GM12878 (cell line): ENCODE measurements around the gene CPNE5.

Experiments used
- BMI1 ChIP-seq: fragments of 450-650 bp; IDR thresholded peaks from 2 replicates; pipeline ENCODE4 v1.6.1; 2016; ENCODE audit warnings: mild to moderate bottlenecking, moderate library complexity, borderline replicate concordance
- EZH2 ChIP-seq: IDR thresholded peaks from 2 replicates; pipeline ENCODE4 v1.6.1; 2012; ENCODE audit warnings: low read depth, mild to moderate bottlenecking, control low read depth, inconsistent platforms, low read length, borderline replicate concordance; ENCODE audit not compliant: control insufficient read depth
- LARP7 ChIP-seq: fragments of 450-650 bp; IDR thresholded peaks from 2 replicates; pipeline ENCODE4 v1.6.1; 2017; ENCODE audit warnings: mild to moderate bottlenecking
- POLR2A ChIP-seq: IDR thresholded peaks from 2 replicates; pipeline ENCODE4 v1.6.1; 2011; ENCODE audit warnings: low read depth, mild to moderate bottlenecking, low read length
- SP1 ChIP-seq: IDR thresholded peaks from one replicate; pipeline ENCODE4 v1.6.1; 2011; ENCODE audit warnings: low read depth, low read length
- TF ChIP-seq, protein P1 (sequence below), 3 experiments: IDR thresholded peaks in 2 of 3; conservative IDR thresholded peaks in 1 of 3; 2 replicates each; pipeline ENCODE4 v1.5.1; 2011; ENCODE audit warnings: low read depth in 3 of 3, low read length in 3 of 3, mild to moderate bottlenecking in 3 of 3, control low read depth in 2 of 3, moderate library complexity in 2 of 3, inconsistent platforms in 1 of 3, mixed read lengths in 1 of 3; ENCODE audit not compliant: control insufficient read depth in 2 of 3, insufficient read depth in 1 of 3; ENCODE audit errors: extremely low read depth in 1 of 3
- TF ChIP-seq, protein P2 (sequence below): IDR thresholded peaks from 2 replicates; pipeline ENCODE4 v1.6.1; 2011; ENCODE audit warnings: low read depth, low read length, improper control_type of control experiment, borderline replicate concordance
- TF ChIP-seq, protein P3 (sequence below): IDR thresholded peaks from 2 replicates; pipeline ENCODE4 v1.6.1; 2012; ENCODE audit warnings: low read length, inconsistent platforms
- TF ChIP-seq, protein P4 (sequence below): IDR thresholded peaks from 2 replicates; pipeline ENCODE4 v1.6.1; 2012; ENCODE audit warnings: low read depth, low read length, improper control_type of control experiment

DNA sequence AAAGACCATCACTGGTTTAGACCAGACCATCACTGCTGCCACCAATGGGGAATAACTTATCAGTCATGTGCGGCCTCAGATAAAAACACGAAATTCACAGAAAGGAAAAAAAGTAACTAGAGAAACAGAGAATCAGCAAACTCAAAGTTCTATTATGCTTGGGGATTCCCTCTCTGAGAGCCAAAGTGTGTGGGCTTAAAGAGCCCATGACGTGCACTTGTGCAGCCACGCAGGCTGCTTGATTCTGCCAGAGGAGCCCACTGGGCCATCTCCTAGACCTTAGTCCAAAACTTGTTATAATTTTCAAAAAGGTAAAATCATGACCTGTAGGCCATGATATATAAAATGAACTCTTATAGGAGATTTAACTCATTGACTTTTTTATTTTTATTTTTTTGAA, 126.4 kb downstream of the CPNE5 start:
- TF ChIP-seq, protein P1, sequence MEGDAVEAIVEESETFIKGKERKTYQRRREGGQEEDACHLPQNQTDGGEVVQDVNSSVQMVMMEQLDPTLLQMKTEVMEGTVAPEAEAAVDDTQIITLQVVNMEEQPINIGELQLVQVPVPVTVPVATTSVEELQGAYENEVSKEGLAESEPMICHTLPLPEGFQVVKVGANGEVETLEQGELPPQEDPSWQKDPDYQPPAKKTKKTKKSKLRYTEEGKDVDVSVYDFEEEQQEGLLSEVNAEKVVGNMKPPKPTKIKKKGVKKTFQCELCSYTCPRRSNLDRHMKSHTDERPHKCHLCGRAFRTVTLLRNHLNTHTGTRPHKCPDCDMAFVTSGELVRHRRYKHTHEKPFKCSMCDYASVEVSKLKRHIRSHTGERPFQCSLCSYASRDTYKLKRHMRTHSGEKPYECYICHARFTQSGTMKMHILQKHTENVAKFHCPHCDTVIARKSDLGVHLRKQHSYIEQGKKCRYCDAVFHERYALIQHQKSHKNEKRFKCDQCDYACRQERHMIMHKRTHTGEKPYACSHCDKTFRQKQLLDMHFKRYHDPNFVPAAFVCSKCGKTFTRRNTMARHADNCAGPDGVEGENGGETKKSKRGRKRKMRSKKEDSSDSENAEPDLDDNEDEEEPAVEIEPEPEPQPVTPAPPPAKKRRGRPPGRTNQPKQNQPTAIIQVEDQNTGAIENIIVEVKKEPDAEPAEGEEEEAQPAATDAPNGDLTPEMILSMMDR (IDR thresholded peaks at IDR 0.05 in 2 of 3, conservative IDR thresholded peaks at IDR 0.05 in 1 of 3; ENCODE audit: control insufficient read depth in 2 of 3, extremely low read depth in 1 of 3, insufficient read depth in 1 of 3, low read depth in 3 of 3, low read length in 3 of 3): no peak
- TF ChIP-seq POLR2A (no peak), LARP7 (no peak), EZH2 (no peak), BMI1 (no peak), SP1 (no peak)
- TF ChIP-seq, protein P2, sequence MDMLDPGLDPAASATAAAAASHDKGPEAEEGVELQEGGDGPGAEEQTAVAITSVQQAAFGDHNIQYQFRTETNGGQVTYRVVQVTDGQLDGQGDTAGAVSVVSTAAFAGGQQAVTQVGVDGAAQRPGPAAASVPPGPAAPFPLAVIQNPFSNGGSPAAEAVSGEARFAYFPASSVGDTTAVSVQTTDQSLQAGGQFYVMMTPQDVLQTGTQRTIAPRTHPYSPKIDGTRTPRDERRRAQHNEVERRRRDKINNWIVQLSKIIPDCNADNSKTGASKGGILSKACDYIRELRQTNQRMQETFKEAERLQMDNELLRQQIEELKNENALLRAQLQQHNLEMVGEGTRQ: no peak
- TF ChIP-seq, protein P3, sequence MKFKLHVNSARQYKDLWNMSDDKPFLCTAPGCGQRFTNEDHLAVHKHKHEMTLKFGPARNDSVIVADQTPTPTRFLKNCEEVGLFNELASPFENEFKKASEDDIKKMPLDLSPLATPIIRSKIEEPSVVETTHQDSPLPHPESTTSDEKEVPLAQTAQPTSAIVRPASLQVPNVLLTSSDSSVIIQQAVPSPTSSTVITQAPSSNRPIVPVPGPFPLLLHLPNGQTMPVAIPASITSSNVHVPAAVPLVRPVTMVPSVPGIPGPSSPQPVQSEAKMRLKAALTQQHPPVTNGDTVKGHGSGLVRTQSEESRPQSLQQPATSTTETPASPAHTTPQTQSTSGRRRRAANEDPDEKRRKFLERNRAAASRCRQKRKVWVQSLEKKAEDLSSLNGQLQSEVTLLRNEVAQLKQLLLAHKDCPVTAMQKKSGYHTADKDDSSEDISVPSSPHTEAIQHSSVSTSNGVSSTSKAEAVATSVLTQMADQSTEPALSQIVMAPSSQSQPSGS: no peak
- TF ChIP-seq, protein P4, sequence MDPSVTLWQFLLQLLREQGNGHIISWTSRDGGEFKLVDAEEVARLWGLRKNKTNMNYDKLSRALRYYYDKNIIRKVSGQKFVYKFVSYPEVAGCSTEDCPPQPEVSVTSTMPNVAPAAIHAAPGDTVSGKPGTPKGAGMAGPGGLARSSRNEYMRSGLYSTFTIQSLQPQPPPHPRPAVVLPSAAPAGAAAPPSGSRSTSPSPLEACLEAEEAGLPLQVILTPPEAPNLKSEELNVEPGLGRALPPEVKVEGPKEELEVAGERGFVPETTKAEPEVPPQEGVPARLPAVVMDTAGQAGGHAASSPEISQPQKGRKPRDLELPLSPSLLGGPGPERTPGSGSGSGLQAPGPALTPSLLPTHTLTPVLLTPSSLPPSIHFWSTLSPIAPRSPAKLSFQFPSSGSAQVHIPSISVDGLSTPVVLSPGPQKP: no peak
